ENCODE results near the gene FNDC11.
"Not testable (repeated sequence)": the region's sequence is repeated elsewhere in the genome, so short reads cannot be mapped to it uniquely, and the experiment has no call there.

Gene FNDC11

GRCh38 chr20:63568170-63568981 is 14.4 kb downstream of the FNDC11 start:
- DNase-seq = no peak

- no peak for DNase-seq
Measured at GRCh38 chr20:63568986-63569949, 15.3 kb downstream of the FNDC11 start.

- no peak for DNase-seq
Measured at GRCh38 chr20:63570281-63571086, 16.5 kb downstream of the FNDC11 start.

- DNase-seq = not testable (repeated sequence)
Measured at GRCh38 chr20:63571087-63571478, 17.1 kb downstream of the FNDC11 start.

- no peak for DNase-seq
Measured at GRCh38 chr20:63572071-63572787, 18.3 kb downstream of the FNDC11 start.

- no peak for DNase-seq
Measured at GRCh38 chr20:63572788-63573646, 19.1 kb downstream of the FNDC11 start.

GRCh38 chr20:63573647-63574131 is 19.7 kb downstream of the FNDC11 start:
- no peak for DNase-seq

- DNase-seq = peak; percentile 63
Measured at GRCh38 chr20:63574156-63574828, 20.3 kb downstream of the FNDC11 start, which contains the start of gene HELZ2. HELZ2 (minus strand) TSS chr20:63574239; CDS start chr20:63572385, 1,854 bp downstream.

- no peak for DNase-seq
Measured at GRCh38 chr20:63574829-63575743, 21.1 kb downstream of the FNDC11 start.

GRCh38 chr20:63576311-63576710 is 22.4 kb downstream of the FNDC11 start:
- DNase-seq = no peak

GRCh38 chr20:63577317-63577894 is 23.4 kb downstream of the FNDC11 start:
- DNase-seq = no peak

- DNase-seq = no peak
Measured at GRCh38 chr20:63578224-63579016, 24.5 kb downstream of the FNDC11 start.

GRCh38 chr20:63579017-63579694 is 25.2 kb downstream of the FNDC11 start:
- DNase-seq = no peak

GRCh38 chr20:63580796-63581461 is 27.0 kb downstream of the FNDC11 start:
- no peak for DNase-seq

GRCh38 chr20:63582382-63583063 is 28.6 kb downstream of the FNDC11 start:
- no peak for DNase-seq

Data from NCI-H1048 (cell line).